K562 (cell line): ENCODE data around the gene ST6GAL1.

ENCODE experiments used
- ATF7 ChIP-seq: fragments of 450-650 bp; IDR thresholded peaks from 2 replicates; pipeline ENCODE4 v1.7.1; 2014; ENCODE audit warnings: mild to moderate bottlenecking, moderate library complexity
- EP300 ChIP-seq: IDR thresholded peaks from 2 replicates; pipeline ENCODE4 v1.6.1; 2012; ENCODE audit warnings: low read length, improper control_type of control experiment
- EZH2 ChIP-seq: IDR thresholded peaks from 2 replicates; pipeline ENCODE4 v1.6.1; 2012; ENCODE audit warnings: low read depth, mild to moderate bottlenecking, inconsistent platforms, low read length, borderline replicate concordance
- FOXJ3 ChIP-seq: sonication (generic); formaldehyde crosslinking; IDR thresholded peaks from 2 replicates; pipeline ENCODE4 v1.4.0; 2020; ENCODE audit warnings: mild to moderate bottlenecking, missing genetic modification reagents
- KLF10 ChIP-seq: fragments of 250-450 bp; sonication (Bioruptor Pico); IDR thresholded peaks from 2 replicates; pipeline ENCODE4 v1.6.1; 2021; ENCODE audit warnings: matching md5 sums
- POLR2AphosphoS5 ChIP-seq: IDR thresholded peaks from 2 replicates; pipeline ENCODE4 v1.6.1; 2011; ENCODE audit warnings: mild to moderate bottlenecking, low read depth, low read length, moderate library complexity; ENCODE audit not compliant: control insufficient read depth, insufficient read depth
- RAD21 ChIP-seq, 2 experiments: fragments of 250-450 bp in 1 of 2; fragments of 450-650 bp in 1 of 2; sonication (Bioruptor Pico) in 1 of 2; formaldehyde crosslinking in 1 of 2; IDR thresholded peaks in 1 of 2; conservative IDR thresholded peaks in 1 of 2; 2 replicates each; pipeline versions ENCODE4 v1.4.0 to v1.8.0; 2020 to 2022; ENCODE audit warnings: mild to moderate bottlenecking in 2 of 2, moderate library complexity in 1 of 2
- SIN3A ChIP-seq, 2 experiments: fragments of 150-350 bp in 1 of 2; IDR thresholded peaks; 2 replicates each; pipeline ENCODE4 v1.6.1; 2011 to 2016; ENCODE audit warnings: borderline replicate concordance in 2 of 2, low read depth in 2 of 2, low read length in 2 of 2, mild to moderate bottlenecking in 2 of 2, moderate library complexity in 2 of 2; ENCODE audit not compliant: control insufficient read depth in 1 of 2
- SRF ChIP-seq, 2 experiments: fragments of 250-450, 450-650 bp in 1 of 2; sonication (Bioruptor Pico) in 1 of 2; sonication (generic) in 1 of 2; formaldehyde crosslinking; IDR thresholded peaks; 2 replicates each; pipeline versions ENCODE4 v1.5.0 to v1.5.1; 2020 to 2022; ENCODE audit warnings: mild to moderate bottlenecking in 1 of 2, missing genetic modification reagents in 1 of 2
- TCF7 ChIP-seq: sonication (generic); IDR thresholded peaks from 2 replicates; pipeline ENCODE4 v1.6.1; 2016; ENCODE audit warnings: antibody characterized with exemption, borderline replicate concordance
- ZC3H4 ChIP-seq: sonication (generic); formaldehyde crosslinking; IDR thresholded peaks from 2 replicates; pipeline ENCODE4 v1.9.0; 2021; ENCODE audit warnings: missing genetic modification reagents, borderline replicate concordance
- ZNF274 ChIP-seq: IDR thresholded peaks from 2 replicates; pipeline ENCODE4 v1.6.1; 2011; ENCODE audit warnings: low read depth, mild to moderate bottlenecking, low read length, moderate library complexity, borderline replicate concordance
- ZNF507 ChIP-seq: conservative IDR thresholded peaks from 2 replicates; pipeline ENCODE4 v1.6.1; 2017; ENCODE audit warnings: missing genetic modification characterization, missing compliant biosample characterization
- TF ChIP-seq, protein P1 (sequence below), 3 experiments: IDR thresholded peaks in 2 of 3; conservative IDR thresholded peaks in 1 of 3; 2 replicates each; pipeline ENCODE4 v1.5.1; 2011 to 2012; ENCODE audit warnings: low read length in 3 of 3, mild to moderate bottlenecking in 3 of 3, control low read depth in 2 of 3, improper control_type of control experiment in 1 of 3, inconsistent platforms in 1 of 3, low read depth in 1 of 3, mixed read lengths in 1 of 3, moderate library complexity in 1 of 3; ENCODE audit not compliant: insufficient read depth in 2 of 3

DNA sequence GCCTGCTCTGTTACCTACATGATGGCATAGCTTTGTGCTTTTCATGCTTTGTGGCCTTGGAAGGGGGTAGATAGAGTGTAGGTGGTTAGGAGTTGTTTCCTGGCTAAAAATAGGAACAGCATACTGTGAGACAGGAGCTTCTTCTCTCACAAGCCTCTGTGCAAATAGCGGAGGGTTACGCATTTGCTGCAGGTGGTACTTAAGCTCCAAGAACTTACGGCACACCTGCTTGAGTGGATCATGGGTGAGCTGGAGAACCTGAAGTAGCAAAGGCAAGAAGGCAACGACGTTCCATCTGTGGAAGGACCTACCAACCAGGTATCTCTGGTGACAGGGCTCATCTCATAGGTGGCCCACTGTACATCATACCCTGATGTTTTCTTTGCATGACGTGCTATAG, 66.0 kb downstream of the ST6GAL1 start:
- TF ChIP-seq ATF7 (no peak), EZH2 (no peak), RAD21 (CRISPR knock-in tag; conservative IDR thresholded peaks at IDR 0.05 in 1 of 2, IDR thresholded peaks at IDR 0.05 in 1 of 2) (no peak), POLR2AphosphoS5 (no peak), SRF (CRISPR knock-in tag; IDR thresholded peaks at IDR 0.05) (no peak), ZNF274 (no peak), ZNF507 (tag) (no peak), KLF10 (CRISPR knock-in tag) (no peak), EP300 (no peak), SIN3A (IDR thresholded peaks at IDR 0.05; ENCODE audit: borderline replicate concordance in 2 of 2, control insufficient read depth in 1 of 2, low read depth in 2 of 2, low read length in 2 of 2) (no peak), TCF7 (no peak), ZC3H4 (no peak), FOXJ3 (CRISPR knock-in tag) (no peak)
- TF ChIP-seq, protein P1, sequence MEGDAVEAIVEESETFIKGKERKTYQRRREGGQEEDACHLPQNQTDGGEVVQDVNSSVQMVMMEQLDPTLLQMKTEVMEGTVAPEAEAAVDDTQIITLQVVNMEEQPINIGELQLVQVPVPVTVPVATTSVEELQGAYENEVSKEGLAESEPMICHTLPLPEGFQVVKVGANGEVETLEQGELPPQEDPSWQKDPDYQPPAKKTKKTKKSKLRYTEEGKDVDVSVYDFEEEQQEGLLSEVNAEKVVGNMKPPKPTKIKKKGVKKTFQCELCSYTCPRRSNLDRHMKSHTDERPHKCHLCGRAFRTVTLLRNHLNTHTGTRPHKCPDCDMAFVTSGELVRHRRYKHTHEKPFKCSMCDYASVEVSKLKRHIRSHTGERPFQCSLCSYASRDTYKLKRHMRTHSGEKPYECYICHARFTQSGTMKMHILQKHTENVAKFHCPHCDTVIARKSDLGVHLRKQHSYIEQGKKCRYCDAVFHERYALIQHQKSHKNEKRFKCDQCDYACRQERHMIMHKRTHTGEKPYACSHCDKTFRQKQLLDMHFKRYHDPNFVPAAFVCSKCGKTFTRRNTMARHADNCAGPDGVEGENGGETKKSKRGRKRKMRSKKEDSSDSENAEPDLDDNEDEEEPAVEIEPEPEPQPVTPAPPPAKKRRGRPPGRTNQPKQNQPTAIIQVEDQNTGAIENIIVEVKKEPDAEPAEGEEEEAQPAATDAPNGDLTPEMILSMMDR (IDR thresholded peaks at IDR 0.05 in 2 of 3, conservative IDR thresholded peaks at IDR 0.05 in 1 of 3; ENCODE audit: insufficient read depth in 2 of 3, low read depth in 1 of 3, low read length in 3 of 3), result no peak
